OCI-LY3 (cell line): ENCODE measurements around the gene EPS8.

Source experiments
- H2AFZ ChIP-seq: fragments of 200-600, 300-600 bp; shearing (Covaris generic); 2 replicates; pipeline ENCODE4 v1.6.0; 2014; ENCODE audit warnings: antibody characterized with exemption, low read depth, low read length
- H3K27ac ChIP-seq: fragments of 200-600, 300-600 bp; sonication (generic); 2 replicates; pipeline ENCODE4 v1.5.1; 2014; ENCODE audit warnings: mild to moderate bottlenecking, low read length, moderate library complexity, mixed read lengths
- H3K27me3 ChIP-seq: fragments of 200-600, 300-600 bp; sonication (generic); 2 replicates; pipeline ENCODE4 v1.6.1; 2014; ENCODE audit warnings: low read depth, low read length, mixed read lengths
- H3K36me3 ChIP-seq: fragments of 200-600, 300-600 bp; sonication (generic); replicated peaks from 2 replicates; pipeline ENCODE3; 2014; ENCODE audit warnings: low read depth, low read length, mixed read lengths
- H3K4me1 ChIP-seq: fragments of 300-600, 200-600 bp; sonication (generic); 2 replicates; pipeline ENCODE4 v1.6.1; 2014; ENCODE audit warnings: low read length, mixed read lengths
- H3K4me2 ChIP-seq: fragments of 200-600, 300-600 bp; sonication (generic); 2 replicates; pipeline ENCODE4 v1.6.1; 2014; ENCODE audit warnings: low read length, mixed read lengths
- H3K4me3 ChIP-seq: fragments of 300-600, 200-600 bp; sonication (generic); 2 replicates; pipeline ENCODE4 v1.5.1; 2014; ENCODE audit warnings: antibody characterized with exemption, mild to moderate bottlenecking, low read length, moderate library complexity
- H3K79me2 ChIP-seq: fragments of 300-600, 200-600 bp; shearing (Covaris generic); 2 replicates; pipeline ENCODE4 v1.6.1; 2014; ENCODE audit warnings: mild to moderate bottlenecking, low read length, mixed read lengths
- H3K9ac ChIP-seq: fragments of 300-600, 200-600 bp; shearing (Covaris generic); 2 replicates; pipeline ENCODE4 v1.6.0; 2014; ENCODE audit warnings: mild to moderate bottlenecking, low read length, moderate library complexity
- H3K9me3 ChIP-seq: fragments of 200-600, 300-600 bp; shearing (Covaris generic); 2 replicates; pipeline ENCODE4 v1.6.1; 2014; ENCODE audit warnings: low read length, mixed read lengths; ENCODE audit not compliant: insufficient read depth
- H4K20me1 ChIP-seq: fragments of 200-600, 300-600 bp; sonication (generic); 2 replicates; pipeline ENCODE4 v1.6.1; 2016; ENCODE audit warnings: low read length, mixed read lengths; ENCODE audit not compliant: insufficient read depth
- EZH2phosphoT487 ChIP-seq: fragments of 200-600 bp; shearing (Covaris generic); IDR thresholded peaks from 2 replicates; pipeline ENCODE4 v1.6.1; 2018; ENCODE audit warnings: antibody characterized with exemption, mixed run types, low read depth
- TF ChIP-seq, protein P1 (sequence below): fragments of 200-600, 300-600 bp; sonication (generic); IDR thresholded peaks from 2 replicates; pipeline ENCODE4 v1.5.1; 2014; ENCODE audit warnings: antibody characterized with exemption, low read length, low read depth

EPS8 gene

GRCh38 chr12:15705606-15706005 is 83.6 kb downstream of the EPS8 start:
- H3K4me2 ChIP-seq: no peak overlapping the region
- H3K9ac ChIP-seq: no peak overlapping the region
- H3K9me3 ChIP-seq: no peaks in the 10 kb centered on the region
- H3K27me3 ChIP-seq: no peaks in the 10 kb centered on the region
- TF ChIP-seq, protein P1, sequence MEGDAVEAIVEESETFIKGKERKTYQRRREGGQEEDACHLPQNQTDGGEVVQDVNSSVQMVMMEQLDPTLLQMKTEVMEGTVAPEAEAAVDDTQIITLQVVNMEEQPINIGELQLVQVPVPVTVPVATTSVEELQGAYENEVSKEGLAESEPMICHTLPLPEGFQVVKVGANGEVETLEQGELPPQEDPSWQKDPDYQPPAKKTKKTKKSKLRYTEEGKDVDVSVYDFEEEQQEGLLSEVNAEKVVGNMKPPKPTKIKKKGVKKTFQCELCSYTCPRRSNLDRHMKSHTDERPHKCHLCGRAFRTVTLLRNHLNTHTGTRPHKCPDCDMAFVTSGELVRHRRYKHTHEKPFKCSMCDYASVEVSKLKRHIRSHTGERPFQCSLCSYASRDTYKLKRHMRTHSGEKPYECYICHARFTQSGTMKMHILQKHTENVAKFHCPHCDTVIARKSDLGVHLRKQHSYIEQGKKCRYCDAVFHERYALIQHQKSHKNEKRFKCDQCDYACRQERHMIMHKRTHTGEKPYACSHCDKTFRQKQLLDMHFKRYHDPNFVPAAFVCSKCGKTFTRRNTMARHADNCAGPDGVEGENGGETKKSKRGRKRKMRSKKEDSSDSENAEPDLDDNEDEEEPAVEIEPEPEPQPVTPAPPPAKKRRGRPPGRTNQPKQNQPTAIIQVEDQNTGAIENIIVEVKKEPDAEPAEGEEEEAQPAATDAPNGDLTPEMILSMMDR: no peak
- TF ChIP-seq EZH2phosphoT487: no peak
- no peak overlapping the region for H3K27ac ChIP-seq
- H2AFZ ChIP-seq: no peak overlapping the region
- no peaks in the 10 kb centered on the region for H3K79me2 ChIP-seq
- peaks cover 15% of the 10 kb centered on the region for H3K4me1 ChIP-seq
- H3K36me3 ChIP-seq: no peaks in the 10 kb centered on the region
- no peak overlapping the region for H3K4me3 ChIP-seq
- H4K20me1 ChIP-seq: no peaks in the 10 kb centered on the region

- peaks cover 30% of the 10 kb centered on the region for H3K4me1 ChIP-seq
- H2AFZ ChIP-seq: 0 out of 2 replicates have a peak overlapping the region, but pooled peaks have one; percentile 7
- no peak overlapping the region for H3K27ac ChIP-seq
- TF ChIP-seq EZH2phosphoT487: no peak
- TF ChIP-seq, protein P1: no peak
- no peaks in the 10 kb centered on the region for H3K9me3 ChIP-seq
- no peaks in the 10 kb centered on the region for H4K20me1 ChIP-seq
- no peak overlapping the region for H3K4me2 ChIP-seq
- no peak overlapping the region for H3K9ac ChIP-seq
- H3K27me3 ChIP-seq: no peaks in the 10 kb centered on the region
- H3K36me3 ChIP-seq: no peaks in the 10 kb centered on the region
- H3K79me2 ChIP-seq: no peaks in the 10 kb centered on the region
- H3K4me3 ChIP-seq: no peak overlapping the region
Measured at GRCh38 chr12:15702276-15702675, 86.9 kb downstream of the EPS8 start.

DNA sequence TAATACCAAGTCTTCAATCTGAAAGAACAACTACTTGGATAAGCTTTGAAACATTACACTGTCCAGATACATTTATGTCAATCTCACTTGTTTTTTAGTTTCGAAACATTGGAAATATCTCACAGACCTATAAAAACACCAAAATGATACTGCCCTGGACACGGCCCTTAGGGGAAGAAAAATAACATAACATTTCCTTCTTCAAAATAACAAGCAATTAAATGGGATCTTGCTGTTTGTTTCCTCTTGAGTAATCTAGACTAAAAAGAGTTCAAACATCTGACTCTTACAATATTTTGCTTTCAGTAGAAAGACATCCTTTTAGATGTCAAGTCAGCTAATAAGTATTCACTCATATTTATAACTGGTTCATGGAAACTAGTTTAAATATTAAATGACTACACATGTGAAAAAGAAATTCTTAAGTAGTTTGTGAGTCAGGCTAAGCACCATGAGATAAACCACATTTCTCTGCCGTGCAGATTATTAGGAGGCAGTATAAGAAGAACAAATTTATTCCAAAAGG is 87.5 kb downstream of the EPS8 start:
- Histone ChIP-seq H3K9ac (no peak overlapping the region), H3K4me3 (no peak overlapping the region)

GRCh38 chr12:15701206-15701605 is 88.0 kb downstream of the EPS8 start:
- Histone ChIP-seq H3K9me3 (no peaks in the 10 kb centered on the region), H3K36me3 (no peaks in the 10 kb centered on the region), H3K79me2 (no peaks in the 10 kb centered on the region), H3K4me1 (peaks cover 32% of the 10 kb centered on the region), H3K9ac (no peak overlapping the region), H3K4me2 (no peak overlapping the region), H3K27me3 (no peaks in the 10 kb centered on the region), H4K20me1 (no peaks in the 10 kb centered on the region), H2AFZ (no peak overlapping the region), H3K4me3 (no peak overlapping the region), H3K27ac (no peak overlapping the region)
- no peak for TF ChIP-seq EZH2phosphoT487
- TF ChIP-seq, protein P1: no peak

More for the DNA sequence above, 87.5 kb downstream of the EPS8 start:
- Histone ChIP-seq H3K36me3 (no peaks in the 10 kb centered on the region), H3K9me3 (no peaks in the 10 kb centered on the region), H3K4me1 (peaks cover 32% of the 10 kb centered on the region), H2AFZ (0 out of 2 replicates have a peak overlapping the region, but pooled peaks have one; percentile 7), H3K4me2 (no peak overlapping the region), H3K79me2 (no peaks in the 10 kb centered on the region), H4K20me1 (no peaks in the 10 kb centered on the region), H3K27ac (no peak overlapping the region), H3K27me3 (no peaks in the 10 kb centered on the region)
- TF ChIP-seq, protein P1: no peak
- no peak for TF ChIP-seq EZH2phosphoT487
